Stimulated activated CD8-positive, alpha-beta memory T cell treated with anti-CD3 and anti-CD28 coated beads, Interleukin-4, amount 100 ng/mL, for 1 hour (primary cell): ENCODE results near the gene LRRN3.
"Not testable (repeated sequence)": the region's sequence is repeated elsewhere in the genome, so short reads cannot be mapped to it uniquely, and the experiment has no call there.

Experiments used
- DNase-seq, 2 donors: peaks; one replicate each; pipeline ENCODE4 v3.0.0-alpha.2; 2020; ENCODE audit warnings: low read depth in 2 of 2, low spot score in 1 of 2

The LRRN3 gene

GRCh38 chr7:111090846-111091245, at the start of gene LRRN3:
Gene LRRN3 (plus strand): TSS chr7:111091127. CDS start chr7:111122773, 31,646 bp downstream.
- peak in 1 of 2 donors; percentile 11 for DNase-seq

- DNase-seq = no peak
Measured at GRCh38 chr7:111041577-111041976, 49.4 kb upstream of the LRRN3 start.

- DNase-seq = no peak
Measured at GRCh38 chr7:111042842-111043241, 48.1 kb upstream of the LRRN3 start.

- DNase-seq = no peak
Measured at GRCh38 chr7:111043561-111043960, 47.4 kb upstream of the LRRN3 start.

- no peak for DNase-seq
Measured at GRCh38 chr7:111045449-111045848, 45.5 kb upstream of the LRRN3 start.

GRCh38 chr7:111047595-111047994, 43.3 kb upstream of the LRRN3 start:
- no peak for DNase-seq

DNA sequence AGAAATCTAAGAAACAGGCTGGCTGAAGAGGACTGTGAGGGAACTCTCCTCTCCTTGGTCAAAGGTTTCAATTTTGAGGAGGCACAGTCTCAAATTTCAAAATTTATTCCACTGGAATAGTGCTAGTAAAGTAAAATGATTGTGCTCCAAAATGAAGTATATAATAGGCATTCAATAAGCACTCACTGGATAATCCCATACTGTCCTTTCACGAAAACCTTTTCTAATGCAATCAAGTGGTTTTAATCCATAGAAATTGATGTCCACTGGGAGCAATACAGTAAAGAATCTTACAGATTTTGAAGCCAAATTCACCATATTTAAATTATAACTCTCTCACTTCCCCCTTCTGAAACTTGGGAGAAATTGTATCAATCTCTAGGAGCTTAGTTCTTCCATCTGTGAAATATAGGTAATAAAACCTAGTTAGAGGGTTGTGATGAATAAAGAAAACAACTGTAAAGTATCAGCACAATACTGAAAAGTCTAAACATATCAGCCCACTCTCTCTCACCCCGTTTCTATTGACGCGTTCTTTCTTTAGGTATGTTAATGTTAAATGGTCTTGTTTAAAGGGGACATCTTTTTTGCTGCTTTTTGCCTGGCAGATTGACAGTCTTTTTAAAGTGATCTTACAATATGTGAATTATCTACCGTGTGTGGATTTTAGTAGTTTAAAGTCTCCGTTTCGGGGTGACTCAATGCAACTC, 40.8 kb upstream of the LRRN3 start:
- DNase-seq = no peak

DNA sequence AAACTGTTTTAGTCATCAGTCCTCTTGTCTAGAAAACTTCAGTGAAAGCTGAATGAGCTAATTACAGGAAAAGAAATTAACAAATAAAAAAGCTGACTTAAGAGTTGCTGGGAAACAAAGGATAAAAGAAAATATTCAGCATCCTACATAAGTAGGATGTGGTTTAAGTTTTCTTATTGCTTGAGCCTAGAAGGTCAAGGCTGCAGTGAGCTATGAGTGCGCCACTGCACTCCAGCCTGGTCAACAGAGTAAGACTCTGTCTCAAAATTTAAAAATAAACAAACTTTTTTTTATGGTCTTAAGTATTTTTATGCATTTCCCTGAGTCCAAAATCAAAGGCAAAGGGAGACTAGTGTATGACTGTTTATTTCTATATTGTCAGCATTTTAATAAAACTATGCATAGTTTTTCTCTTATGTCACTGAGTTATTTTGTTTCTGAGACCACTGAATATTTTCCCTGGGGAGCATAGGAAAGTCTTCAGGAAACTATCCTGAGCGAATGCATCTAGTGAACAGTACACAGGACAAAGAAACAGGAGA, 40.0 kb upstream of the LRRN3 start:
- DNase-seq = no peak

GRCh38 chr7:111051832-111052231, 39.1 kb upstream of the LRRN3 start:
- no peak for DNase-seq

DNA sequence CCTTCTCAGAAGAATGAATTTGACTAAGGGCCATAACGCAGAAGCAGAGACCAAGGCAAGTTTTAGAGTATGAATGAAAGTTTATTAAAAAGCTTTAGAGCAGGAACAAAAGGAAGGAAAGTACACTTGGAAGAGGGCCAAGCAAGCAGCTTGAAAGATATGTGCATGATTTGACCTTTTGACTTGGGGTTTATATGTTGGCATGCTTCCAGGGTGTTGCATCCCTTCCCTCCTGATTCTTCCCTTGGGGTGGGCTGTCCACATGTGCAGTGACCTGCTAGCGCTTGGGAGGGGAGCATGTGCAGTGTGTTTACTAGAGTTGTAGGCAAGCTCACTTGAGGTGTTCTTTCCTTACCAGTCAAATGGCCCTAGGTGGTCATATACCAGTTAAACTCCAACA, 37.9 kb upstream of the LRRN3 start:
- no peak for DNase-seq

DNA sequence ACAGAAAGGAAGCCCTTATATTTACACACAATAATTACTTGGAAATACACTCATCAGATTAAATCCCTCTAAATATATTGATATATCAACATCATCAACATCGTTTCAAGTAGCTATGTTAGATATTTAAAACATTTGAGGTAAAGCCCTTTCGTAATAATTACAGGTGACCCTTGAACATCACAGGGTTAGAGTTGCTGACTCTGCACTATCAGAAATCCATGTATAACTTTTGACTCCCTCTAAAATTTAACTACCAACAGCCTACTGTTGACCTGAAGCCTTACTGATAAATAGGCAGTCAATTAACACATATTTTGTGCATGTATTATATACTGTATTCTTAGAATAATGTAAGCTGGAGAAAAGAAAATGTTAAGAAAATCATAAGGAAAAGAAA, 34.6 kb upstream of the LRRN3 start:
- no peak for DNase-seq

- DNase-seq = no peak
Measured at GRCh38 chr7:111057066-111057465, 33.9 kb upstream of the LRRN3 start.

GRCh38 chr7:111059833-111060232, 31.1 kb upstream of the LRRN3 start:
- DNase-seq = no peak

DNA sequence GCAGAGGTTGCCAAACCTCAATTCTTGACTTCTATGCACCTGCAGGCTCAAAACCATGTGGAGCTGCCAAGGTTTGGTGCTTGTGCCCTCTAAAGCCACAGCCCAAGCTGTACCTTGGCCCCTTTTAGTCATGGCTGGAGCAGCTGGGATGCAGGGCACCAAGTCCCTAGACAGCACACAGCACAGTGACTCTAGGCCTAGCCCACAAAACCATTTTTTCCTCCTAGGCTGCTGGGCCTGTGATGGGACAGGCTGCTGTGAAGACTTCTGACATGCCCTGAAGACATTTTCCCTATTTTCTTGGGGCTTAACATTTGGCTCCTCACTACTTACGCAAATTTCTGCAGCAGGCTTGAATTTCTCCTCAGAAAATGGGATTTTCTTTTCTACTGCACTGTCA, 27.8 kb upstream of the LRRN3 start:
- no peak for DNase-seq

- no peak for DNase-seq
Measured at GRCh38 chr7:111067251-111067650, 23.7 kb upstream of the LRRN3 start.

GRCh38 chr7:111067682-111068081, 23.2 kb upstream of the LRRN3 start:
- DNase-seq = no peak

DNA sequence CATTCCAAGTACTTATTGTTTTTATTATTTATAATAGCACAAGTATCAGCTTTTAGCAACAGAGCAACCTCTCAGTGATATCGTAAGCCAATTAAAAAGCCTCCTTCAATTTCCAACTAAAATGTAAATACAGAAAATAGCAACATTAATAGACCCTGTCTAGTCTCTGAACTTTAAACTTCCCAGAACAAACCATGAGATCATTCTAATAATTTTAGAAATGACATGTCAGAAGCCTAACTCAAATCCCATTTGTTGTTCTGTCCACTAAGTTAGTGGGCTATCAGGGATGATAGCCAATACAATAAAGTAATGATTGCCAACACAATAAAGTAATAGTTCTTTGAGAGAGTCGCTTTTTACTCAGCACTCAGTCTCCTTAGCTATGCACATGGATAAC, 22.3 kb upstream of the LRRN3 start:
- DNase-seq = no peak

DNA sequence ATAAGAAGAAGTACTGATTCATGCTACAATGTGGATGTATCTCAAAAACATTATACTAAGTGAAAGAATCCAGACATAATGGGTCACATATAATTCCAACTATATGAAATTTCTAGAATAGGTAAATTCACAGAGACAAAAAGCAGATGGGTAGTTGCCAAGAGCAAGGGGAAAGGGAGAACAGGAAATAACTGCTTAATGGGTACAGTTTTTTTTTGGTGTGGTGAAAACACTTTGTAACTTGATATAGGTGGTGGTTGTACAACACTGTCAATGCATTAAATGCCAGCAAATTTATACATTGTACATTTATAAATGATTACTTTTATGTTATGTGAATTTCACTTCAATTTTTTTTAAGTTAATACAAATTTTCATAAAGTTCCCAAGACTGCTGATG, 19.4 kb upstream of the LRRN3 start:
- no peak for DNase-seq

DNA sequence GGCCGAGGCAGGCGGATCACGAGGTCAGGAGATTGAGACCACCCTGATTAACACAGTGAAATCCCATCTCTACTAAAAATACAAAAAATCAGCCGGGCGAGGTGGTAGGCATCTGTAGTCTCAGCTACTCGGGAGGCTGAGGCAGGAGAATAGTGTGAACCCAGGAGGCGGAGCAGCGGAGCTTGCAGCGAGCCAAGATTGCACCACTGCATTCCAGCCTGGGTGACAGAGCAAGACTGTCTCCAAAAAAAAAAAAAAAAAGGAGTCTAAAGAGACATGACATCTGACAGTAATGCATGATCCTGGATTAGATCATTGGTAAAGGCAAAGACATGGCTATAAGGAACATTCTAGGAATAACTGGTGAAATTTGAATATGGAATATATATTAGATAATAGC, 18.3 kb upstream of the LRRN3 start:
- DNase-seq = not testable (repeated sequence)

DNA sequence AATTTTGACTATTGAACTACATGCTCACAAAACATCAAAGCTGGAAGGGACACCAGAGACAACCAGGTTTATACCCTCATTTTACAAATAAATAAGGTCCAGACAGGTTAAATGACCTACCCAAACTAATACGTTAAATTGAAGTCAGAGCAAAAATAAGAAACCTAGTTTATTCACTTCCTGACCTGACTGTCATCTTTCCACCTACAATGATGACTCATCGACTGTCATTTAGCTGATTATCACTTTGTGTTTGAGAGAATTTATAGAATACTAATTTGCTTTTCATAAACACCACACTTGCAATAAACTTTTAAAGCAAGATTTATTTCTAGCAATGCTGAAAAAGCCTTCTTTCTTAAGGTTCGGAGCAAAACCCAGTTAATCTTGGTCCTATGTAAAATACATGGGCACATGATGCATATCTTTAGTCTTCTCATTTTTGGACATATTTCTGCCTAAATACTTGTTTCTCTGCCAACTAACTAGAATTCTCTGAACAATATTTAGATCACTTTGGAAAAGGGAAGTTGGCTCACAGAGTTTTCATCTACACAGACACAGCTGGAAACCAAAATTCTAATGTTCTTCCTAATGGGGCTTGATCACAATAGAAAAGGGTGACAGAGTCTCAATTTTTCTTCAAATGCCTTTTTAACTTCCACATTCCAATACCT, 16.7 kb upstream of the LRRN3 start:
- no peak for DNase-seq

GRCh38 chr7:111074748-111075146, 16.2 kb upstream of the LRRN3 start:
- no peak for DNase-seq

GRCh38 chr7:111075498-111075897, 15.4 kb upstream of the LRRN3 start:
- DNase-seq = no peak

DNA sequence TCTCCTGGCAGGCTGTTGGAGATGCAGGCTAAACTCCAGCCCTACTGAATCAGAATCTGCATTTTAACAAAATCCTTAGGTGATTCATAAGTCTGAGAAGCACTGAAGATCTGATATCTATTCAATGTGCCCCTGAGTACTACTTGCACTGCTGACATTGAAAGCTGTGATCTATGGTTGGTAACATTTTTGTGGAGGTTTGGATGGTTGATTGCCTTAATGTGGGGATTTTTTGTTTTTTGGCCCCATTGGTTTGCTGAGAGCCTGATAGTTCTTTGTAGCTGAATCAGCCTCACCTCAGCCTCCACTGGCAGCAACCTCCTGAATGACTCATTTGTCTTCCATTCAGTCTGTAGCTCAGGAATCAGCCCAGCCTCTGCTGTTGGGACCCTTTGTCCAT, 14.7 kb upstream of the LRRN3 start:
- no peak for DNase-seq
